Epidermal melanocyte (primary cell): ENCODE data around the gene PI16.
"Not testable (repeated sequence)": the region's sequence is repeated elsewhere in the genome, so short reads cannot be mapped to it uniquely, and the experiment has no call there.

ENCODE experiments used
- DNase-seq: peaks from one replicate; pipeline ENCODE4 v3.0.0; 2011; ENCODE audit warnings: low spot score; ENCODE audit not compliant: insufficient read length

Gene PI16

GRCh38 chr6:36928547-36928918, 26.0 kb upstream of the PI16 start:
- DNase-seq: no peak

GRCh38 chr6:36929152-36929551, 25.4 kb upstream of the PI16 start:
- no peak for DNase-seq

GRCh38 chr6:36929607-36930006, 24.9 kb upstream of the PI16 start:
- no peak for DNase-seq

GRCh38 chr6:36930483-36930882, 24.1 kb upstream of the PI16 start:
- no peak for DNase-seq

- DNase-seq: no peak
Measured at GRCh38 chr6:36933102-36933501, 21.4 kb upstream of the PI16 start.

- DNase-seq: no peak
Measured at GRCh38 chr6:36933519-36933918, 21.0 kb upstream of the PI16 start.

GRCh38 chr6:36934901-36935300, 19.6 kb upstream of the PI16 start:
- no peak for DNase-seq

GRCh38 chr6:36936824-36937223, 17.7 kb upstream of the PI16 start:
- no peak for DNase-seq

- DNase-seq: no peak
Measured at GRCh38 chr6:36937896-36938295, 16.6 kb upstream of the PI16 start.

GRCh38 chr6:36938536-36938935, 16.0 kb upstream of the PI16 start:
- no peak for DNase-seq

- DNase-seq: not testable (repeated sequence)
Measured at GRCh38 chr6:36939005-36939404, 15.5 kb upstream of the PI16 start.

- no peak for DNase-seq
Measured at GRCh38 chr6:36940027-36940426, 14.5 kb upstream of the PI16 start.

- DNase-seq: not testable (repeated sequence)
Measured at GRCh38 chr6:36941561-36941960, 13.0 kb upstream of the PI16 start.

GRCh38 chr6:36942329-36942728, 12.2 kb upstream of the PI16 start:
- DNase-seq: not testable (repeated sequence)

GRCh38 chr6:36944650-36945049, 9.9 kb upstream of the PI16 start:
- no peak for DNase-seq

GRCh38 chr6:36945301-36945700, 9.2 kb upstream of the PI16 start:
- DNase-seq: no peak

GRCh38 chr6:36946526-36946925, 8.0 kb upstream of the PI16 start:
- no peak for DNase-seq

GRCh38 chr6:36947570-36948351, 6.8 kb upstream of the PI16 start:
- no peak for DNase-seq

GRCh38 chr6:36949076-36949475, 5.5 kb upstream of the PI16 start:
- DNase-seq: not testable (repeated sequence)

- DNase-seq: no peak
Measured at GRCh38 chr6:36949636-36950035, 4.9 kb upstream of the PI16 start.

GRCh38 chr6:36953931-36954261, 642 bp upstream of the PI16 start:
- DNase-seq: no peak

- no peak for DNase-seq
Measured at GRCh38 chr6:36955136-36955535, 598 bp downstream of the PI16 start.

GRCh38 chr6:36955671-36956445, 1.3 kb downstream of the PI16 start:
- no peak for DNase-seq
